NB4 (cell line): ENCODE results near the gene PCDHB13.
"Not testable (repeated sequence)": the region's sequence is repeated elsewhere in the genome, so short reads cannot be mapped to it uniquely, and the experiment has no call there.

Experiments used
- POLR2A ChIP-seq: IDR thresholded peaks from 2 replicates; pipeline ENCODE4 v1.6.1; 2011; ENCODE audit warnings: mild to moderate bottlenecking; ENCODE audit not compliant: insufficient read length; ENCODE audit errors: extremely low read depth
- TF ChIP-seq, protein P1 (sequence below): IDR thresholded peaks from one replicate; pipeline ENCODE4 v1.5.1; 2012; ENCODE audit warnings: low read depth, low read length
- TF ChIP-seq, protein P2 (sequence below): IDR thresholded peaks from 2 replicates; pipeline ENCODE4 v1.6.1; 2011; ENCODE audit warnings: low read depth, low read length

DNA sequence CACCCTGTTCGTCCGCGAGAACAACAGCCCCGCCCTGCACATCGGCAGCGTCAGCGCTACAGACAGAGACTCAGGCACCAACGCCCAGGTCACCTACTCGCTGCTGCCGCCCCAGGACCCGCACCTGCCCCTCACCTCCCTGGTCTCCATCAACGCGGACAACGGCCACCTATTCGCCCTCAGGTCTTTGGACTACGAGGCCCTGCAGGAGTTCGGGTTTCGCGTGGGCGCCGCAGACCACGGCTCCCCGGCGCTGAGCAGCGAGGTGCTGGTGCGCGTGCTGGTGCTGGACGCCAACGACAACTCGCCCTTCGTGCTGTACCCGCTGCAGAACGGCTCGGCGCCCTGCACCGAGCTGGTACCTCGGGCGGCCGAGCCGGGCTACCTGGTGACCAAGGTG, 22.2 kb downstream of the PCDHB13 start:
- TF ChIP-seq, protein P1, sequence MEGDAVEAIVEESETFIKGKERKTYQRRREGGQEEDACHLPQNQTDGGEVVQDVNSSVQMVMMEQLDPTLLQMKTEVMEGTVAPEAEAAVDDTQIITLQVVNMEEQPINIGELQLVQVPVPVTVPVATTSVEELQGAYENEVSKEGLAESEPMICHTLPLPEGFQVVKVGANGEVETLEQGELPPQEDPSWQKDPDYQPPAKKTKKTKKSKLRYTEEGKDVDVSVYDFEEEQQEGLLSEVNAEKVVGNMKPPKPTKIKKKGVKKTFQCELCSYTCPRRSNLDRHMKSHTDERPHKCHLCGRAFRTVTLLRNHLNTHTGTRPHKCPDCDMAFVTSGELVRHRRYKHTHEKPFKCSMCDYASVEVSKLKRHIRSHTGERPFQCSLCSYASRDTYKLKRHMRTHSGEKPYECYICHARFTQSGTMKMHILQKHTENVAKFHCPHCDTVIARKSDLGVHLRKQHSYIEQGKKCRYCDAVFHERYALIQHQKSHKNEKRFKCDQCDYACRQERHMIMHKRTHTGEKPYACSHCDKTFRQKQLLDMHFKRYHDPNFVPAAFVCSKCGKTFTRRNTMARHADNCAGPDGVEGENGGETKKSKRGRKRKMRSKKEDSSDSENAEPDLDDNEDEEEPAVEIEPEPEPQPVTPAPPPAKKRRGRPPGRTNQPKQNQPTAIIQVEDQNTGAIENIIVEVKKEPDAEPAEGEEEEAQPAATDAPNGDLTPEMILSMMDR, result not testable (repeated sequence)
- not testable (repeated sequence) for TF ChIP-seq POLR2A
- TF ChIP-seq, protein P2, sequence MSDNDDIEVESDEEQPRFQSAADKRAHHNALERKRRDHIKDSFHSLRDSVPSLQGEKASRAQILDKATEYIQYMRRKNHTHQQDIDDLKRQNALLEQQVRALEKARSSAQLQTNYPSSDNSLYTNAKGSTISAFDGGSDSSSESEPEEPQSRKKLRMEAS, result not testable (repeated sequence)
